ENCODE results near the gene SLCO3A1. TPM values are rescaled to one million over a fixed set of nuclear protein-coding genes. Genes with fewer than 3 reads are reported as not detected.

The SLCO3A1 gene
- total RNA-seq, 3 donors from 2014 or later, result 8.5 to 14.1 (median 13.6) TPM

DNA sequence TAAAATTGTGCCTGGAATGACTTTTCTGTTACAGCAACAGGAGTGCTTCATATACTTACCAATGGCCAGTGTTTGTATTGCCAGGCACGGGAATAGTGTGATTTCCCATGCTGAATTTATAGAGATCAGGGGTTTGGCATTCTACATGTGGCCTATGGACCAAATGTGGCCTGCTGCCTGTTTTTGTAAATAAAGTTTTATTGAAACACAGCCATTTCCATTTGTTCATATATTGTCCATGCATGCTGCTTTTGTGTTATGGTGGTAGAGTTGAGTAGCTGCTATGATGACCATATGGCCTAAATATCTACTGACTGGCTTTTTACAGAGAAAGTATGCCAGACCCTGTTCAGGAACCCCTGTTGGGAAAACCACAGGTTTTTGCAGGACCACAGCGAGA is 55.6 kb downstream of the SLCO3A1 start:
- intact Hi-C loops (cut with DNase I; ENCODE audit: low total_unique reads), result no loop called here
- H3K4me3 ChIP-seq, result no peak overlapping the region
- no peaks in the 10 kb centered on the region for H3K9me3 ChIP-seq
- no peak for DNase-seq (ENCODE audit: low spot score in 2 of 2)
- no peaks in the 10 kb centered on the region for H3K27me3 ChIP-seq
- TF ChIP-seq POLR2A (IDR thresholded peaks at IDR 0.05) (no peak), POLR2AphosphoS5 (IDR thresholded peaks at IDR 0.05) (no peak)
- TF ChIP-seq, protein P1, sequence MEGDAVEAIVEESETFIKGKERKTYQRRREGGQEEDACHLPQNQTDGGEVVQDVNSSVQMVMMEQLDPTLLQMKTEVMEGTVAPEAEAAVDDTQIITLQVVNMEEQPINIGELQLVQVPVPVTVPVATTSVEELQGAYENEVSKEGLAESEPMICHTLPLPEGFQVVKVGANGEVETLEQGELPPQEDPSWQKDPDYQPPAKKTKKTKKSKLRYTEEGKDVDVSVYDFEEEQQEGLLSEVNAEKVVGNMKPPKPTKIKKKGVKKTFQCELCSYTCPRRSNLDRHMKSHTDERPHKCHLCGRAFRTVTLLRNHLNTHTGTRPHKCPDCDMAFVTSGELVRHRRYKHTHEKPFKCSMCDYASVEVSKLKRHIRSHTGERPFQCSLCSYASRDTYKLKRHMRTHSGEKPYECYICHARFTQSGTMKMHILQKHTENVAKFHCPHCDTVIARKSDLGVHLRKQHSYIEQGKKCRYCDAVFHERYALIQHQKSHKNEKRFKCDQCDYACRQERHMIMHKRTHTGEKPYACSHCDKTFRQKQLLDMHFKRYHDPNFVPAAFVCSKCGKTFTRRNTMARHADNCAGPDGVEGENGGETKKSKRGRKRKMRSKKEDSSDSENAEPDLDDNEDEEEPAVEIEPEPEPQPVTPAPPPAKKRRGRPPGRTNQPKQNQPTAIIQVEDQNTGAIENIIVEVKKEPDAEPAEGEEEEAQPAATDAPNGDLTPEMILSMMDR (IDR thresholded peaks at IDR 0.05), result no peak
- H3K4me1 ChIP-seq, result no peaks in the 10 kb centered on the region
- H3K36me3 ChIP-seq, result no peaks in the 10 kb centered on the region
- no peak overlapping the region for H3K27ac ChIP-seq

DNA sequence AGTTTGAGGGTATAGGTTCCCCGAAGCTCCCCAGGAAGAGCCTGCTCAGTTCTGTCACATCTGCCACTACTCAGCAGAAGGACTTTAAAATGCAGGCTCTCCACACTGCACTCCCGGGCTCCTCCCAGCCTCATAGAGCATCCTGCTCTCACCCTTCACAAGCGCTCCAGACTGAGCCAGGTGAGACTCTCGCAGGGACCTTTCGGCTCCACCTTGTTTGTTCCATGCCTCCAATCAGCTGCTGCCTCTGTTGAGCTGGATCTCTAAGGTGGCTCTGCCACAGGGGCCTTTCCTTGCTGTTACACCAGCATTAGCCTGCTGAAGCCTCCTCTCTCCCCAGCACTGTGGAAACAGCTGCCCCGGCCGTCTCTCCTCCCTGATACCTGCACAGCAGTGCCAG is 56.1 kb downstream of the SLCO3A1 start:
- TF ChIP-seq POLR2AphosphoS5 (IDR thresholded peaks at IDR 0.05), result no peak
- TF ChIP-seq, protein P1 (IDR thresholded peaks at IDR 0.05), result no peak
- TF ChIP-seq POLR2A (IDR thresholded peaks at IDR 0.05), result no peak
- Histone ChIP-seq H3K9me3 (no peaks in the 10 kb centered on the region), H3K27me3 (no peaks in the 10 kb centered on the region), H3K36me3 (no peaks in the 10 kb centered on the region), H3K4me3 (no peak overlapping the region), H3K4me1 (no peaks in the 10 kb centered on the region), H3K27ac (no peak overlapping the region)
- intact Hi-C loops (cut with DNase I; ENCODE audit: low total_unique reads), result no loop called here
- no peak for DNase-seq (ENCODE audit: low spot score in 2 of 2)

DNA sequence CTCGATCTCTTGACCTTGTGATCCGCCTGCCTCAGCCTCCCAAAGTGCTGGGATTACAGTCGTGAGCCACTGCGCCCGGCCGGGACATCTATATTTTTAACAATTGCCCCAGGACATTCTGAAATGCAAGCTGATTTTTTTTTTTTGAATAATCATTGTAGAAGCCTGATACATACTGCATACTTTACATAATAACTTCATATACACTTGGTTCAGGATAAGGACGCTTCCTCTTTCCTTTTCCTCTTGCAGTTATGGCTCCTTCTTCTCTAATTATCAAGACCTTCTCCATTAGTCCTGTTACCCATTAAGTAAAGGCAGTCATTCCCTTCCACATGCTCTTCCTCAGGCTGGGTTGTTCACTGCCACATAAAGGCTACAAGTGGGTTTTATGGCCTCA is 58.3 kb downstream of the SLCO3A1 start:
- intact Hi-C loops (cut with DNase I; ENCODE audit: low total_unique reads), result no loop called here
- Histone ChIP-seq H3K27ac (no peak overlapping the region), H3K36me3 (no peaks in the 10 kb centered on the region), H3K27me3 (no peaks in the 10 kb centered on the region), H3K4me1 (no peaks in the 10 kb centered on the region), H3K9me3 (no peaks in the 10 kb centered on the region), H3K4me3 (no peak overlapping the region)
- no peak for DNase-seq (ENCODE audit: low spot score in 2 of 2)
- no peak for TF ChIP-seq POLR2AphosphoS5 (IDR thresholded peaks at IDR 0.05)
- TF ChIP-seq, protein P1 (IDR thresholded peaks at IDR 0.05), result no peak

DNA sequence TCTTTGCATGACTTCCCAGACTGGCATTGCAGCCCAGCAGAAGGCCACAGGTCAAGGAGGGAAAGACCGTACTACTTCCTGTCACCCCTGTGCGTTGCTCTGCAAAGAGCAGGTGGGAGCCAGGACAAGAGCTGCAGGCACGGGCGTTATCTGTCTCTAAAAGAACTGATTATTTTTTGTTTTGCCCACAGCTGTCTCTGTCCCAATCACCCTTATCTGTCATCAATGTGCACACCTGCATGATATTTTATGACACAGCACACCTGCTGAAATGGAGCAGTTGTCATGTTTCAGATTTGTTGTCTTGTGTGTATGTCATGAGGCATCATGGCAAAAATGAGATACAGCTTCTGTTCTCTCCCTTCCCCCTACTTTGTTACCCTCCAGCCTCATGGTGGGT is 58.8 kb downstream of the SLCO3A1 start:
- no peaks in the 10 kb centered on the region for H3K36me3 ChIP-seq
- H3K9me3 ChIP-seq, result no peaks in the 10 kb centered on the region
- TF ChIP-seq, protein P1 (IDR thresholded peaks at IDR 0.05), result no peak
- TF ChIP-seq POLR2AphosphoS5 (IDR thresholded peaks at IDR 0.05) (no peak), POLR2A (IDR thresholded peaks at IDR 0.05) (no peak)
- intact Hi-C loops (cut with DNase I; ENCODE audit: low total_unique reads), result no loop called here
- no peak overlapping the region for H3K27ac ChIP-seq
- no peaks in the 10 kb centered on the region for H3K27me3 ChIP-seq
- no peaks in the 10 kb centered on the region for H3K4me1 ChIP-seq
- DNase-seq (ENCODE audit: low spot score in 2 of 2), result no peak
- no peak overlapping the region for H3K4me3 ChIP-seq

GRCh38 chr15:91913560-91913959 is 60.1 kb downstream of the SLCO3A1 start:
- no peaks in the 10 kb centered on the region for H3K27me3 ChIP-seq
- DNase-seq (ENCODE audit: low spot score in 2 of 2), result no peak
- no peak overlapping the region for H3K4me3 ChIP-seq
- intact Hi-C loops (cut with DNase I; ENCODE audit: low total_unique reads), result no loop called here
- H3K27ac ChIP-seq, result no peak overlapping the region
- TF ChIP-seq POLR2A (IDR thresholded peaks at IDR 0.05) (no peak), POLR2AphosphoS5 (IDR thresholded peaks at IDR 0.05) (no peak)
- TF ChIP-seq, protein P1 (IDR thresholded peaks at IDR 0.05), result no peak
- H3K36me3 ChIP-seq, result no peaks in the 10 kb centered on the region
- no peaks in the 10 kb centered on the region for H3K4me1 ChIP-seq
- no peaks in the 10 kb centered on the region for H3K9me3 ChIP-seq
